NCI-H2227 treated with DMSO at 0.1 percent for 48 hours (cell line): ENCODE measurements around the gene UGT2B11.
"Not testable (repeated sequence)": the region's sequence is repeated elsewhere in the genome, so short reads cannot be mapped to it uniquely, and the experiment has no call there.

Source experiments
- DNase-seq: peaks from one replicate; lab custom pipeline; 2025; lab: John Stamatoyannopoulos, UW

UGT2B11 gene

GRCh38 chr4:69169171-69169570 lies 45.4 kb downstream of the UGT2B11 start:
- not testable (repeated sequence) for DNase-seq

GRCh38 chr4:69167300-69167699 lies 47.2 kb downstream of the UGT2B11 start:
- no peak for DNase-seq

GRCh38 chr4:69166376-69166775 lies 48.2 kb downstream of the UGT2B11 start:
- DNase-seq: not testable (repeated sequence)

GRCh38 chr4:69165707-69166106 lies 48.8 kb downstream of the UGT2B11 start:
- DNase-seq: not testable (repeated sequence)

GRCh38 chr4:69156913-69157312 lies 57.6 kb downstream of the UGT2B11 start:
- no peak for DNase-seq

- DNase-seq: no peak
Measured at GRCh38 chr4:69154021-69154420, 60.5 kb downstream of the UGT2B11 start.
